ENCODE data around the gene PEX7.
"Not testable (repeated sequence)": the region's sequence is repeated elsewhere in the genome, so short reads cannot be mapped to it uniquely, and the experiment has no call there.

Gene PEX7

GRCh38 chr6:136918706-136919105, 96.3 kb downstream of the PEX7 start:
- no peak for DNase-seq

GRCh38 chr6:136920216-136920615, 97.8 kb downstream of the PEX7 start:
- DNase-seq, result no peak

- DNase-seq, result no peak
Observed at GRCh38 chr6:136920671-136921380, 98.4 kb downstream of the PEX7 start.

- no peak for DNase-seq
Observed at GRCh38 chr6:136921381-136921935, 99.1 kb downstream of the PEX7 start.

GRCh38 chr6:136921936-136922684, 99.7 kb downstream of the PEX7 start, which contains the start of gene SLC35D3:
Gene SLC35D3 (plus strand): TSS chr6:136922301. CDS start chr6:136922429, 128 bp downstream.
- no peak for DNase-seq

- DNase-seq, result no peak
Observed at GRCh38 chr6:136922685-136923006, 100.3 kb downstream of the PEX7 start.

- DNase-seq, result no peak
Observed at GRCh38 chr6:136923116-136923953, 100.9 kb downstream of the PEX7 start.

- DNase-seq, result no peak
Observed at GRCh38 chr6:136923954-136924673, 101.7 kb downstream of the PEX7 start.

GRCh38 chr6:136926383-136926782, 104.0 kb downstream of the PEX7 start:
- no peak for DNase-seq

GRCh38 chr6:136927292-136927691, 104.9 kb downstream of the PEX7 start:
- no peak for DNase-seq

- DNase-seq, result no peak
Observed at GRCh38 chr6:136930528-136930927, 108.1 kb downstream of the PEX7 start.

- no peak for DNase-seq
Observed at GRCh38 chr6:136932599-136932998, 110.2 kb downstream of the PEX7 start.

GRCh38 chr6:136945072-136945471, 122.7 kb downstream of the PEX7 start:
- DNase-seq, result no peak

- DNase-seq, result no peak
Observed at GRCh38 chr6:136945711-136946121, 123.3 kb downstream of the PEX7 start.

- no peak for DNase-seq
Observed at GRCh38 chr6:136947037-136947436, 124.6 kb downstream of the PEX7 start.

GRCh38 chr6:136949957-136950356, 127.6 kb downstream of the PEX7 start:
- not testable (repeated sequence) for DNase-seq

GRCh38 chr6:136950436-136951126, 128.2 kb downstream of the PEX7 start:
- no peak for DNase-seq

- no peak for DNase-seq
Observed at GRCh38 chr6:136952714-136953260, 130.4 kb downstream of the PEX7 start.

- DNase-seq, result no peak
Observed at GRCh38 chr6:136955123-136955522, 132.7 kb downstream of the PEX7 start.

- no peak for DNase-seq
Observed at GRCh38 chr6:136956590-136957544, 134.5 kb downstream of the PEX7 start.
